Vein endothelial cell (primary cell): ENCODE results near the gene RTTN. TPM values are rescaled to one million over a fixed set of nuclear protein-coding genes. Genes with fewer than 3 reads are reported as not detected.

Experiments
- total RNA-seq: library from RNA; depleted of rRNA; stranded (reverse); fragments of >200 nt; gene quantifications from 2 replicates; pipeline ENCODE4 v1.2.3, GENCODE V29; 2012

Gene RTTN, protein sequence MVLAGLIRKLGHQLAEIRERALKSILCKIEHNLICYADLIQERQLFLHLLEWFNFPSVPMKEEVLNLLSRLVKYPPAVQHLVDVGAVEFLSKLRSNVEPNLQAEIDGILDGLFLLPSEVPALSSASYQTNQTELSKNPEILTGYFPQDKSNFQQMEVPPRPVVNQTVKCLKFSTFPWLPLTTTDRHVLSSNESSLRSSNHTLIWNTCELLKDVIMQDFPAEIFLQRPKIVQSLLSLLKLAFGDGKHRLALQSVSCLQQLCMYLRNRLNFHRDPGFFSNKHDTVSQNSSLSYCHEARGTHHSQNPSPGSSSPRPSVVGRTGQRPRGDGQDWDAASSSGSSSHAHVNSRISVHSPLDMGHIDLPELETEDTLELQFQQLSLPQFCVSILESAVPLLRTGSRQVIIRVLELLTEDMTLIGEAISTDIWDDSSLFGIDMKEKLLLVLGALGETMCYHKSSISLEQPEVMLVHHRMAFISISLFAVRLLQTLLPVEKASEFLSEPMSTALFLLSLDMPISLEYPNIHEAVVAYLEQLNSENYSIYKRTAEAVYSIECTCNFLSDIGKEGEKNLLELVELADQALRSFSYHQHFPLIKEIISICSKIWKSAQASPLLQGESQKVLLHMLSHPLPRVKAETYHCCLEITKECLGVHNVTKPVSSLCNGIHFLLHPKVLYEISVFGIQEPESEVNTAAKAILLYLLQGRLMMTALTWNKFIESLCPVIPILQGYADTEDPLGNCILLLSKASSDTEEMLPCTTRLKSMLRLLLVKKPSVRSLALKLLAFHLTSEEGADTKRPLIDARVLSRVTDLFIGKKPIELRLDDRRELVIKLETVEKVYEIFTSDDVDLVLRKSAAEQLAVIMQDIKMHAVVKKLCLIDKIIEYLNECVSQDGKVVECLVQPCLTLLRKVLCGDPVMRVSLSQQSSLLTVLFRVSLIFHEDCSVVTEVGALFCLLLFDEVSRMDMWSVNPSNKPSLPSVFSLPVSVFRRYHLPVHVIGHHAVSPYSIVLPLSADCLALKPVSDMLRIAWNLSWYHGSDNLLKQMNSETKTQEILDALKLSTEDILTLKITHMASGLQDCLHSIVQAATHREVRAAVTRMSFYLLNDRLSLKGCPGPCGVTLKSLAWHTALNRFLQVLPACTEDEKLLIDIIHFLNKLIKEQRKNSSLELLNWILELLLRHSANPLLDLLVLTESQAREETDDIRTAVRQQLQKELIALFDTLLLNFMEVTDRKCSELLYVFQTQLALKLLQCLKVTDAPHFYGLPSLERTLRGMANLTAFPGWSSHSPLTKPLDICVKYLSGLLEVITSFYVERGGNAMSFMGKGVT (N-terminal part only)
- total RNA-seq, result 21.9 and 22.4 TPM in 2 replicates

DNA sequence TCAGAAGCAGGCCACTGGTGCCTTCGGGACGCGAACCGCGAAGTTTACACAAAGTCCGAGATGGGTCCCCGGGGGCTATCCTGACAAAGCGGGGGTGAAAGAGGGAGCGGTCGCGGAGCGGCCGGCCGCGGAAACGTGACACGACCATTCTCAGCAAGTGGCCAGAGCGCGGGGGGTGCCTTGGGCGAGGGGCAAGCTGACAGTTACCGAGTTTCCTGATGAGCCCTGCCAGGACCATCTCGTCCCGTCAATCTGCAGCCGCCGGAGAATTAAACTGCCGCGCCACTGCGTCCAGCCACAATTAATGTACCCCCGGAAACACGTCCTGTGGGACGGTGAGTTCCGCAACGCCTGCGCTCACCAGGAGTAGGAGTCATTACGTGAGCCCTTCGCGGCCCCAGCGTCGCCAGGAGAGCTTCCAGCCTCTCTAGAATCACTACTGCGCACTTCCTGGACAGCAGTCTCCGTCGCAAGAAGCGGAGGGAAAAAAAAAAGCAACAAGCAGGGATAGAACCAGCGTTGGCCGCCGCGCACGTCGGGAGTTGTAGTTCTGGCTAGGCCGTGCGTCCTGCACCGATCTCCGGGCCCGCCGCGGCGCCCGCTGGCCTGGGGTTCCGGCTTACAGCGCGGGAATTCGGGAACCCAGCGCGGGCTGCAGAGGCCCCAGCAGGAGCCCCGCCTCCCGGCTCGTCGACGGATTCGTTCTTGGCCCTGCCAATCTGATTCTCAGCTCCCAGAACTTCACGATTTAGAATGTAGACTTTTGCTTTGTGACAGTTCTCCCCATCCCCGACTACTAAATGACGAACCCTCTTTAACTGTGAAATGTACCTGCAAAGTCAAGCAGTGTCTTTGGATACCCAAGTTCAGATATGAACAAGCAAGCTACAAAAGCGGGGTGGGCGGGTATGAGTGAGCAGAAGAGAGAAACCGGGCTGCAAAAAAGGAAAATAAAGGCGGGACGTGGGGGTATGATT, at the start of gene RTTN:
TSS of gene RTTN (minus strand) at position 267 of the 977 bp plus-strand sequence. CDS start at position 238, 29 bp downstream.

Other genes with a start within 250 kb of the RTTN start
- 28.8 and 29.7 TPM in 2 replicates for gene SOCS6, start 83.4 kb upstream of the RTTN start, total RNA-seq